Measurements from ENCODE around the gene FGF3. TPM values are rescaled to one million over a fixed set of nuclear protein-coding genes. Genes with fewer than 3 reads are reported as not detected.

FGF3 gene
- polyA plus RNA-seq, 3 donors, result not detected

DNA sequence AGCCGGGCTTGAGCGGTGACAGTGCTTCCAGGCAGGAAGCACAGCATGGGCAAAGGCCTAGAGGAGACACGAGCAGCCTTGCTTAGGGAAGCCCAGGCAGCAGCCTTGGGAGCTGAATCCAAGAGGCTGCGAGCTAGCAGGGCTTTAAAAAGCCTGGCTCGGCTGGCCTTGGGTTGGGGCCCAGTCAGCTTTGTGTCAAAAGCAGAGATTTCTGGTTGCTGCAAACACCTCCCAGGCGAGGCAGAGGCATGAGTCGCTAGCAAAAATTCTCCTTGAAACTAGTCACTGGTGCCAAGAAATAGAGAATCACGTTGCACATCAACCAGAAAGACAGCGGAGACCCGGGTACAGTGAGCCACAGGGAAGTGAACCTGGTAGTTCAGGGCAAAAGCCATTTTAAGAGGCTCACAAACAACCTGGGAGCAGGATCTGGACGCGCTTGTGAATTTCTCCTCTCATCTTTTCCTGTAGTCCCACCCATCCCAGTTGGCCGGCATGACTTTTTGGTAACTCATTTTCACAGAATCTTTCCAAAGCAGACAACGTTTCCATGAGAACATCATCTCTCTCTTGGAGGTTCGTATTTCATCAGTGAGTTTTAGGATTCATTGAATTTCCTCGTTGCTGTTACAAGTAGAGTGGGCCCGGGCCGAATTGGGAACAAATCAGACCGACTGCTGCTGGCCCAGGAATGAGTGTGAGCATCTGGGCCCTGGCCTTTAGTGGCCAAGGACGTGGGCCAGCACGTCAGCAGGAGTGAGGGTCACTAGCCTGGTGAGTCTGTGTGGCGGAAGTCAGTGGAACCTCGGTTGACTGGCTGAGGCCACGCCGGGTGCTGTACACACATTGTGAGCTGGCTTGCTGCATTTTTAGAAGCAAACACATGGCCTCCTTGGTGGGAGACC is 27.7 kb downstream of the FGF3 start:
- Histone ChIP-seq H3K4me1 (ENCODE audit: control insufficient read depth in 1 of 2, insufficient read depth in 2 of 2, low read length in 2 of 2) (no peaks in the 10 kb centered on the region), H3K9me3 (replicated peaks in 1 of 2; ENCODE audit: control insufficient read depth in 1 of 2, insufficient read depth in 1 of 2, low read length in 2 of 2) (no peaks in the 10 kb centered on the region), H4K20me1 (ENCODE audit: insufficient read depth, low read length) (no peaks in the 10 kb centered on the region), H3K79me2 (ENCODE audit: insufficient read depth, low read length) (no peaks in the 10 kb centered on the region), H3K36me3 (replicated peaks in 1 of 2; ENCODE audit: control insufficient read depth in 1 of 2, insufficient read depth in 2 of 2, low read length in 2 of 2) (no peaks in the 10 kb centered on the region), H3K9ac (ENCODE audit: insufficient read depth, low read length, poor library complexity, severe bottlenecking) (no peak overlapping the region), H3K4me2 (replicated peaks; ENCODE audit: extremely low read depth, low read length, poor library complexity, severe bottlenecking) (no peak overlapping the region), H3K27ac (ENCODE audit: low read depth in 1 of 2, low read length in 2 of 2) (no peak overlapping the region), H3K4me3 (replicated peaks in 1 of 3; ENCODE audit: low read depth in 2 of 3, low read length in 3 of 3) (no peak overlapping the region), H2AFZ (ENCODE audit: insufficient read depth, low read depth, low read length, poor library complexity, severe bottlenecking) (no peak overlapping the region), H3K27me3 (ENCODE audit: control insufficient read depth in 2 of 2, insufficient read depth in 2 of 2, low read length in 2 of 2) (no peaks in the 10 kb centered on the region)
- TF ChIP-seq, protein P1, sequence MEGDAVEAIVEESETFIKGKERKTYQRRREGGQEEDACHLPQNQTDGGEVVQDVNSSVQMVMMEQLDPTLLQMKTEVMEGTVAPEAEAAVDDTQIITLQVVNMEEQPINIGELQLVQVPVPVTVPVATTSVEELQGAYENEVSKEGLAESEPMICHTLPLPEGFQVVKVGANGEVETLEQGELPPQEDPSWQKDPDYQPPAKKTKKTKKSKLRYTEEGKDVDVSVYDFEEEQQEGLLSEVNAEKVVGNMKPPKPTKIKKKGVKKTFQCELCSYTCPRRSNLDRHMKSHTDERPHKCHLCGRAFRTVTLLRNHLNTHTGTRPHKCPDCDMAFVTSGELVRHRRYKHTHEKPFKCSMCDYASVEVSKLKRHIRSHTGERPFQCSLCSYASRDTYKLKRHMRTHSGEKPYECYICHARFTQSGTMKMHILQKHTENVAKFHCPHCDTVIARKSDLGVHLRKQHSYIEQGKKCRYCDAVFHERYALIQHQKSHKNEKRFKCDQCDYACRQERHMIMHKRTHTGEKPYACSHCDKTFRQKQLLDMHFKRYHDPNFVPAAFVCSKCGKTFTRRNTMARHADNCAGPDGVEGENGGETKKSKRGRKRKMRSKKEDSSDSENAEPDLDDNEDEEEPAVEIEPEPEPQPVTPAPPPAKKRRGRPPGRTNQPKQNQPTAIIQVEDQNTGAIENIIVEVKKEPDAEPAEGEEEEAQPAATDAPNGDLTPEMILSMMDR (IDR thresholded peaks at IDR 0.05), result no peak
- no peak overlapping the region for H3K4me3 Mint-ChIP-seq
- H3K4me1 Mint-ChIP-seq, result no peaks in the 10 kb centered on the region
- H3K27me3 Mint-ChIP-seq (ENCODE audit: low read depth in 3 of 3), result peaks cover 4 to 6% (median 6%) of the 10 kb centered on the region in 3 donors
- peaks cover 0 to 2% (median 0%) of the 10 kb centered on the region in 7 donors for H3K9me3 Mint-ChIP-seq
- intact Hi-C loops (cut with micrococcal nuclease), result no loop called here
- H3K27ac Mint-ChIP-seq, result no peak overlapping the region
- H3K36me3 Mint-ChIP-seq, result no peaks in the 10 kb centered on the region
- no peak for DNase-seq
- 88% methylated on average over 24 of the region's 25 CpGs for WGBS (ENCODE audit: insufficient coverage)

DNA sequence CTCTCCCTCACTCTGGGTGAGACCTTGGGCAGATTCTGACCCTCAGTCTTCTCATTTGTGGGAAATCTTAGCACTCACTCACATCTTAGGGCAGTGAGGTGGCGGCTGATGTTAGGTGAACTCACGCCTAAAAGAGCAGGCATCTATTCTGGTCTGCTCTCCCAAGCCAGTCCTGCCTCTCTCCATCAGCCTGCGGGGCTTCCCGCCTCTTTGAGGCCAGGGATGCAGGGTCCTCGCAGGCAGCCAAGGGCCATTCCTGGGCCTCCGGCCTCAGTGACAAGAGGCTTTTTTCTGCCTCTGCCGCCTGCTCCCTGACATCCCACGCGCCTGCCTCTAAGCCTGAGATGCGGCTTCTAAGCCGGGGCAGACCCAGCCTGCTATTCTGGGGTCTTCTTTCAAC is 30.3 kb downstream of the FGF3 start:
- H3K36me3 ChIP-seq (replicated peaks in 1 of 2; ENCODE audit: control insufficient read depth in 1 of 2, insufficient read depth in 2 of 2, low read length in 2 of 2), result no peaks in the 10 kb centered on the region
- no peak overlapping the region for H2AFZ ChIP-seq (ENCODE audit: insufficient read depth, low read depth, low read length, poor library complexity, severe bottlenecking)
- no peaks in the 10 kb centered on the region for H3K79me2 ChIP-seq (ENCODE audit: insufficient read depth, low read length)
- intact Hi-C loops (cut with micrococcal nuclease), result no loop called here
- 88% methylated on average over 10 of the region's 11 CpGs for WGBS (ENCODE audit: insufficient coverage)
- no peaks in the 10 kb centered on the region for H3K27me3 ChIP-seq (ENCODE audit: control insufficient read depth in 2 of 2, insufficient read depth in 2 of 2, low read length in 2 of 2)
- no peak overlapping the region for H3K27ac ChIP-seq (ENCODE audit: low read depth in 1 of 2, low read length in 2 of 2)
- no peaks in the 10 kb centered on the region for H4K20me1 ChIP-seq (ENCODE audit: insufficient read depth, low read length)
- H3K4me3 Mint-ChIP-seq, result no peak overlapping the region
- no peaks in the 10 kb centered on the region for H3K4me1 Mint-ChIP-seq
- no peak overlapping the region for H3K4me2 ChIP-seq (replicated peaks; ENCODE audit: extremely low read depth, low read length, poor library complexity, severe bottlenecking)
- TF ChIP-seq, protein P1 (IDR thresholded peaks at IDR 0.05), result no peak
- no peak overlapping the region for H3K4me3 ChIP-seq (replicated peaks in 1 of 3; ENCODE audit: low read depth in 2 of 3, low read length in 3 of 3)
- H3K9me3 Mint-ChIP-seq, result peaks cover 0 to 2% (median 0%) of the 10 kb centered on the region in 7 donors
- no peaks in the 10 kb centered on the region for H3K4me1 ChIP-seq (ENCODE audit: control insufficient read depth in 1 of 2, insufficient read depth in 2 of 2, low read length in 2 of 2)
- no peak overlapping the region for H3K9ac ChIP-seq (ENCODE audit: insufficient read depth, low read length, poor library complexity, severe bottlenecking)
- H3K9me3 ChIP-seq (replicated peaks in 1 of 2; ENCODE audit: control insufficient read depth in 1 of 2, insufficient read depth in 1 of 2, low read length in 2 of 2), result no peaks in the 10 kb centered on the region
- peaks cover 6 to 7% (median 6%) of the 10 kb centered on the region in 3 donors for H3K27me3 Mint-ChIP-seq (ENCODE audit: low read depth in 3 of 3)
- no peaks in the 10 kb centered on the region for H3K36me3 Mint-ChIP-seq
- no peak overlapping the region for H3K27ac Mint-ChIP-seq
- DNase-seq, result no peak
